SJCRH30 (cell line): ENCODE measurements around the gene POLDIP3. TPM values are rescaled to one million over a fixed set of nuclear protein-coding genes. Genes with fewer than 3 reads are reported as not detected.

Experiments
- DNase-seq, 2 experiments: peaks; one replicate each; pipeline ENCODE4 v3.0.0-alpha.2; 2015 to 2020
- H3K27ac ChIP-seq: fragments of 250-450 bp; sonication (Bioruptor Pico); 2 replicates; pipeline ENCODE4 v1.5.1; 2020; ENCODE audit warnings: mild to moderate bottlenecking, moderate library complexity
- H3K27me3 ChIP-seq: fragments of 250-450 bp; sonication (Bioruptor Pico); 2 replicates; pipeline ENCODE4 v1.5.1; 2020; ENCODE audit warnings: mild to moderate bottlenecking, moderate library complexity
- H3K36me3 ChIP-seq: fragments of 250-450 bp; sonication (Bioruptor Pico); 2 replicates; pipeline ENCODE4 v1.5.1; 2020; ENCODE audit warnings: mild to moderate bottlenecking, moderate library complexity
- H3K4me1 ChIP-seq: fragments of 250-450 bp; sonication (Bioruptor Pico); 2 replicates; pipeline ENCODE4 v1.5.1; 2020; ENCODE audit warnings: mild to moderate bottlenecking, moderate library complexity
- H3K4me3 ChIP-seq: fragments of 250-450 bp; sonication (Bioruptor Pico); 2 replicates; pipeline ENCODE4 v1.5.1; 2020; ENCODE audit warnings: mild to moderate bottlenecking, moderate library complexity
- H3K9me3 ChIP-seq: fragments of 250-450 bp; sonication (Bioruptor Pico); replicated peaks from 2 replicates; pipeline ENCODE4 v1.5.1; 2020; ENCODE audit warnings: mild to moderate bottlenecking, moderate library complexity
- total RNA-seq: library from RNA; depleted of rRNA; stranded (reverse); fragments of >200 nt; shearing (Covaris generic); gene quantifications from 2 replicates; pipeline ENCODE4 v1.2.3, GENCODE V29; 2014; rRNA removed

Gene POLDIP3
- total RNA-seq = 74.8 and 75.8 TPM in 2 replicates

- H3K36me3 ChIP-seq = peaks cover 7% of the 10 kb centered on the region
- H3K4me1 ChIP-seq = peaks cover 6% of the 10 kb centered on the region
- peak within 1 kb of the TSS; percentile 84 for H3K4me3 ChIP-seq
- H3K9me3 ChIP-seq = no peaks in the 10 kb centered on the region
- H3K27ac ChIP-seq = peak within 1 kb of the TSS; percentile 100
- DNase-seq = peak; percentile 99
- H3K27me3 ChIP-seq = no peaks in the 10 kb centered on the region
These were observed at the start of gene POLDIP3 for GRCh38 chr22:42614312-42615091. Gene POLDIP3, minus strand, starts transcription at chr22:42614883. Its CDS starts 26 bp downstream, at chr22:42614857.

- 0 out of 2 replicates have a peak, but pooled peaks cover 2% of the 10 kb centered on the region for H3K27me3 ChIP-seq
- peak overlapping the region; percentile 56 for H3K4me3 ChIP-seq
- no peaks in the 10 kb centered on the region for H3K9me3 ChIP-seq
- no peaks in the 10 kb centered on the region for H3K4me1 ChIP-seq
- no peaks in the 10 kb centered on the region for H3K36me3 ChIP-seq
- peak; percentile 83 to 92 for DNase-seq
- H3K27ac ChIP-seq = no peak overlapping the region
These were observed 47.5 kb upstream of the POLDIP3 start for GRCh38 chr22:42661985-42662831.

GRCh38 chr22:42656578-42656977 is 41.9 kb upstream of the POLDIP3 start:
- Histone ChIP-seq H3K27ac (no peak overlapping the region), H3K27me3 (0 out of 2 replicates have a peak, but pooled peaks cover 2% of the 10 kb centered on the region), H3K36me3 (no peaks in the 10 kb centered on the region), H3K4me3 (no peak overlapping the region), H3K9me3 (no peaks in the 10 kb centered on the region), H3K4me1 (no peaks in the 10 kb centered on the region)
- DNase-seq = no peak

GRCh38 chr22:42655693-42656092 is 41.0 kb upstream of the POLDIP3 start:
- Histone ChIP-seq H3K27me3 (0 out of 2 replicates have a peak, but pooled peaks cover 2% of the 10 kb centered on the region), H3K4me1 (no peaks in the 10 kb centered on the region)

GRCh38 chr22:42654436-42655073 is 39.9 kb upstream of the POLDIP3 start:
- no peaks in the 10 kb centered on the region for H3K4me1 ChIP-seq
- no peaks in the 10 kb centered on the region for H3K27me3 ChIP-seq
- H3K9me3 ChIP-seq = no peaks in the 10 kb centered on the region
- no peak overlapping the region for H3K4me3 ChIP-seq
- no peaks in the 10 kb centered on the region for H3K36me3 ChIP-seq
- no peak overlapping the region for H3K27ac ChIP-seq
- no peak for DNase-seq

More at GRCh38 chr22:42655693-42656092, 41.0 kb upstream of the POLDIP3 start:
- H3K9me3 ChIP-seq = no peaks in the 10 kb centered on the region
- DNase-seq = peak in 1 of 2 experiments; percentile 32
- H3K36me3 ChIP-seq = no peaks in the 10 kb centered on the region
- no peak overlapping the region for H3K27ac ChIP-seq
- H3K4me3 ChIP-seq = no peak overlapping the region

GRCh38 chr22:42653999-42654398 is 39.3 kb upstream of the POLDIP3 start:
- H3K4me1 ChIP-seq = no peaks in the 10 kb centered on the region
- H3K9me3 ChIP-seq = no peaks in the 10 kb centered on the region
- DNase-seq = no peak
- H3K27me3 ChIP-seq = no peaks in the 10 kb centered on the region
- no peak overlapping the region for H3K27ac ChIP-seq
- H3K4me3 ChIP-seq = no peak overlapping the region
- no peaks in the 10 kb centered on the region for H3K36me3 ChIP-seq

GRCh38 chr22:42651134-42651533 is 36.5 kb upstream of the POLDIP3 start:
- no peak for DNase-seq
- peaks cover 10% of the 10 kb centered on the region for H3K4me1 ChIP-seq
- no peak overlapping the region for H3K27ac ChIP-seq
- no peaks in the 10 kb centered on the region for H3K9me3 ChIP-seq
- no peaks in the 10 kb centered on the region for H3K36me3 ChIP-seq
- no peaks in the 10 kb centered on the region for H3K27me3 ChIP-seq
- no peak overlapping the region for H3K4me3 ChIP-seq

- Histone ChIP-seq H3K27ac (peak within 1 kb of the TSS; percentile 87), H3K36me3 (no peaks in the 10 kb centered on the region), H3K4me1 (peaks cover 25% of the 10 kb centered on the region), H3K9me3 (no peaks in the 10 kb centered on the region), H3K27me3 (no peaks in the 10 kb centered on the region), H3K4me3 (peak within 1 kb of the TSS; percentile 86)
- peak; percentile 93 for DNase-seq
These were observed 34.8 kb upstream of the POLDIP3 start, which contains the start of gene CYB5R3 for GRCh38 chr22:42649246-42650099. Gene CYB5R3, minus strand, starts transcription at chr22:42649392. Its CDS starts 77 bp downstream, at chr22:42649315.

GRCh38 chr22:42648368-42649245 is 33.9 kb upstream of the POLDIP3 start:
- H3K9me3 ChIP-seq = no peaks in the 10 kb centered on the region
- H3K27me3 ChIP-seq = no peaks in the 10 kb centered on the region
- no peaks in the 10 kb centered on the region for H3K36me3 ChIP-seq
- H3K27ac ChIP-seq = peak overlapping the region; percentile 30
- peak overlapping the region; percentile 86 for H3K4me3 ChIP-seq
- peaks cover 34% of the 10 kb centered on the region for H3K4me1 ChIP-seq
- peak; percentile 53 for DNase-seq

- DNase-seq = no peak
These were observed 33.3 kb upstream of the POLDIP3 start for GRCh38 chr22:42648017-42648367.

GRCh38 chr22:42646569-42647525 is 32.2 kb upstream of the POLDIP3 start:
- Histone ChIP-seq H3K27me3 (no peaks in the 10 kb centered on the region), H3K36me3 (no peaks in the 10 kb centered on the region; the same call in 1 of the 2 replicates), H3K4me3 (no peak overlapping the region), H3K27ac (no peak overlapping the region), H3K9me3 (no peaks in the 10 kb centered on the region), H3K4me1 (peaks cover 34% of the 10 kb centered on the region)
- DNase-seq = no peak

More at GRCh38 chr22:42648017-42648367, 33.3 kb upstream of the POLDIP3 start:
- Histone ChIP-seq H3K27me3 (no peaks in the 10 kb centered on the region), H3K4me1 (peaks cover 34% of the 10 kb centered on the region), H3K9me3 (no peaks in the 10 kb centered on the region), H3K4me3 (peak overlapping the region; percentile 86), H3K27ac (no peak overlapping the region), H3K36me3 (no peaks in the 10 kb centered on the region; the same call in 1 of the 2 replicates)

GRCh38 chr22:42645938-42646568 is 31.4 kb upstream of the POLDIP3 start:
- no peak overlapping the region for H3K4me3 ChIP-seq
- no peaks in the 10 kb centered on the region for H3K27me3 ChIP-seq

More at GRCh38 chr22:42645938-42646568, 31.4 kb upstream of the POLDIP3 start:
- DNase-seq = peak; percentile 37 to 48
- Histone ChIP-seq H3K36me3 (no peaks in the 10 kb centered on the region; the same call in 1 of the 2 replicates), H3K27ac (no peak overlapping the region), H3K9me3 (no peaks in the 10 kb centered on the region), H3K4me1 (peaks cover 34% of the 10 kb centered on the region)
